NK-92 (cell line): ENCODE results near the gene ICE1.
"Not testable (repeated sequence)": the region's sequence is repeated elsewhere in the genome, so short reads cannot be mapped to it uniquely, and the experiment has no call there.

ENCODE experiments used
- DNase-seq: peaks from one replicate; lab custom pipeline; 2025; ENCODE audit not compliant: unreplicated experiment; lab: John Stamatoyannopoulos, UW

Gene ICE1

DNA sequence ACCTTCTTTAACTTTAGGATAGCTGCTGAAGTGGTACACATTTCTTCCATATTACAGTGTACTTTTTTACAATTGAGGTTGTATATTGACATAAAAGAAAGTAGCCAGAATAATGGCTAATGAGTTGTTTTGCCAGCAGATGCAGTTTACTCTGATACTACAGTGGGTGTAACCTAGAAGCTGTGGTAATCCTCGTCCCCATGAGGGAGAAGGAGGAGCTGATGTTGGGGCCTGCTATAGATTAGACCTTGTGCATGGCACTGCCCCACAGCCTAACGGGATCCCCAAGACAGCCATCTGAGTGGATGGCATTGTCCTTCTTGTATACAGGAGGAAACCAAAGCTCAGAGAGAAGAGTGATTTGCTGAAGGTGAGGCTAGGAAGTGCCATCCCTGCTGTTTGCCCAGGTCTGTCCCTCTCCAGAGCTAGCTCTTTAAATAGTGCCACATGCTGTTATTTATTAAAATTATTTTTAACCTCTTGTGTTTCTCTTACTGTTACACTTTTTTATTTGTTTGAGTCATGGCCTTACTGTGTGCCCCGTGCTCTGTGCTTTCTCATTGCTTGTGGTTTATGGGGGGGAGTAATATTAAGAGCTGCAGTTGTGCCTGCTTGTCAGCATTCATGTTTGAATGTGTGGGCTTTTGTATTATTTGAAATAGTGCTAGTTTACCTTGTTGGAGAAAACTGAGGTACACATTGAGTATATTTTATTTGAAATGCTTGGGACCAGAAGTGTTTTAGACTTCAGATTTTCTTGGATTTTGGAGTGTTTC is 65.3 kb downstream of the ICE1 start:
- DNase-seq, result no peak

DNA sequence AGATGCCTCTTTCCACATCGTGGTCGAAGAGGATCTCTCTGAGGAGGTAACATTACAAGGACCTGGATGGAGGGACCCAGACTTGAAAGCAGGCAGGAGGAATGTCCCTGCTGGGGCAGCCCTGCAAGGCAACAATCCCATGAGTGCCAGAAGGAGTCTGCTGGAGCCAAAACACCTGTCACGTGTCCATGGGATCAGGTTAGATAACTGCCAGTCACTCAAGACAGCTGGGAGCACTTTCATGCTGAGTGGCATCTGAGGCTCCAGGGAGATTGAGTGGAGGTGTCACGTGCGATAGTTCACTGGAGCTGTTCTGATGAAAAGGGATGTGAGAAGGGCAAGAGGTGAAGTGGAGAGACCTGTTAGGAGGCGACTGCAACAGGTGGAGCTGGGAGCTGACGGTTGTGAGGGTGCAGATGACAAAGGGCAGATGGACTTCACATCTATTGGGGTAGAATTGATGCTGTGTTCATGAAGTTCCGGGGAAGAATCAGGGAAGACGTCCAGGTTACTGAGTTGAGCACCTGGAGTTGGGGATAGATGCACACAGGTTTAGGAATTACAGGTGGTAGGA is 68.4 kb downstream of the ICE1 start:
- no peak for DNase-seq

DNA sequence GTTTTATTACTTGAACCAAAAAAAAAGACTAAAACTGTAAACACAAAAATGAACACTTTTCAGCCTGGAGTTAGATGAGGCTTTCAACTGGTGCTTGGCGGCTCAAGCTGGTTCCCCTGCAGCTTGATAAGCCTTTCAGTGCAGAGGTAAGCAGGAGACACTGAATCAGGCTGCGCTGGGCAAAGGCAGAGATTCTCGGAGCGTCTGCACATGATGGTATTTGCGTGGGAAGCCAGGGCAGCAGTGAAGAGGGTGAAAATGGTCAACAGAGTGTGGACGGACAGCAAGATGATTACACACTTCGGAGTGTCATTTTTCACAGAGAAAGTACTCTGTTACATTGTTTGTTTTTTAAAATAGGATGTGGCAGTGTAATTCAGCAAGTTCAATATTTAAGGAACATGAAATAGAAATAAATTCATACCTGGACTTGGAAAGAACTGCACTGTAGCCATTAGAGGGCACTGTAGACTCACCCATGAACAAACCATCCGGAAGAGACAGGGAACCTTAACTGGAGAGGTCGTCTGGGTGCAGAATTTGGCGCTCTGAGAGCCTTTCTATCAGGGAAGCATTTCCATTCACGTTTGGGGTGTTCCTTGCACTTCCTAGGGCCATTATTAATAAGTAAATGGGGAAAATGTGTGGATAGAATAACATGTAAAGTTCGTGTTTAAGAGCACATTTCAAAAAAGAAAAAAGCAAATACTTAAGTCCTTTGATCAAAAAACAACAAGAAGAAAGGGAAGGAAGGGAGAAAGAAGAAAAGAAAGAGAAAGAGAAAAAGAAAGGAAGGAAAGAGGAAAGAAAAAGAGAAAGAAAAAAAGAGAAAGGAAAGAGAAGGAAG is 69.8 kb downstream of the ICE1 start:
- no peak for DNase-seq

DNA sequence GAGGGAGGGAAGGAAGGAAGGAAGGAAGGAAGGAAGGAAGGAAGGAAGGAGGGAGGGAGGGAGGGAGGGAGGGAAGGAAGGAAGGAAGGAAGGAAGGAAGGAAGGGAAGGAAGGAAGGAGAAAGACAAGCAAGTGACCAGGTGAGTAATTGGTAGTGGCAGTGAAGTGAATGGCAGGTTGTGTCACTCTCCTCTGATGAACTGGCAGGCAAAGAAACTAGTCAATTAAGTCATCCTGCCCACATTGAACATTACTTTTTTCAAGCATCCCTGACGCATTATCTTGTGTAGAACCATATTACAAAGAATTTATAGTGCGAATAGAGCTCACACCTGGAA is 70.4 kb downstream of the ICE1 start:
- not testable (repeated sequence) for DNase-seq

DNA sequence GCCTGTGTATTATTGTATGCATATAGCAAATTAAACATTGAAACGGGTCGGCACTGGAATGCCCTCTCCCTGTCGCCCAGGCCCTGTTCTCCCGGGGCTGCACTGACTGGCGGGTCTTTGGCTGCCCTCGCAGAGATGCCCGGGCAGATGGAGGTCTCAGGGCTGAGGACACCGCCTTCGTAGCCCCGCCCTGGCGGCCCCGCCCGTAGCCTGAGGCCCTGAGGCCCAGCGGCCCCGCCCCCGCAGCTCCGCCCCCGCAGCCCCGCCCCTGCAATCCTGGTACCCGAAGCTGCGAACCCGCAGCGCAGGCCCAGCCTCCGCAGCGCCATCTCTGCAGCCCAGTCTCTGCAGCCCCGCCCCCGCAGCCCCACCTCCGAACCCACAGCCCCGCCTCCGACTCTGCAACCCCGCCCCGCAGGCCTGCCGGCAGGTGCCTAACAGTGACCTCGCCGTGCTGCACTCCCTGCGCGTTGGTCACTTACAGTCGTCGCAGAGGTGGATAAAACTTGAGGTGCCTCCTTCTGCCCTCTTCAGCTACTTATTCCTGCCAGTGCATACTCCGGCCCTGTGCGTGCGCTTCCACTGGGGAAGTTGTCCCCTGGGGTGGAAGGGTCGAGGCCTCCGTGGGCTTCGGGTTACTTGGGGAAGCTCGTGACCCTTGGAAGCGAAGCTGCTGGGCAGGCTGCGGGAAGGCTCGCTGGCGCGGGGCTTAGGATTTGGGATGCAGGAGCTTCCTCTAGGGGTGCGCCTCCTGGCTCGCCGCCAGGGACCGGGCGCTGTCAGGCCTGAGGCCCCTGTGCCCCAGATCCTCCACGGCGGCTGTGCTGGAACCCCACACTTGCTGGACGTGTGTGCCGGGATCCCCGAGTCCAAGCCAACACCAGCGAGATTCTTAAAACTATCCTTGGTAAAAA is 72.3 kb downstream of the ICE1 start:
- peak; percentile 10 for DNase-seq

DNA sequence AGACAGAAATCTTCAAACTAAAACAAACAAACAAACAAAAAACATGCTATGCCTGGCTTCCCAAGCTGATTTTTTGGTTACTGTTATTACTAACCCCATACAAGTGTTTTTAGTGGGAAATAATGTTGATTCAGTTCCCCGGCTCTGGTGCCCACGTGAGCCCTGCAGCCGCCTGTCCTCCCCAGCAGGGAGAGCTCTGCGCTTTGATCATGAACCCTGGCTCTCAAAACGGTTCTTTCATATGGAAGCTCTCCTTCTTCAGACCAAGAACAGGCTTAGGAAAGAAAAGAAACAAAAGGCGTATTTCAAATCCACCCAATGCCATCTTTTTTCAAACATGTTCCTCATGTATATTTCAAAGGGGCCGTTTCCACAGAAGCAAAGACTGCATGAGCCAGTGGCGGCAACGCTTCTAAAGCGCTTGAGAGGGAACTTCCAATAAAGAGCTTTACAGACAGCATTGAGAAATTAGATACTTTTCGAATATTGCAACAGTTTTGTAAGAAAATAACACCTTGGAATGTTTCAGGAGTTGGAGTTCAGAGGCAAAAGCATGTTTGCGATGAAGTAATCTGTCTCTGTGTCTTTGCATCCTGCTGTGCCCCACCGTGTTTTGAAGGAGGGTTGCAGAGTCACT is 74.8 kb downstream of the ICE1 start:
- no peak for DNase-seq

DNA sequence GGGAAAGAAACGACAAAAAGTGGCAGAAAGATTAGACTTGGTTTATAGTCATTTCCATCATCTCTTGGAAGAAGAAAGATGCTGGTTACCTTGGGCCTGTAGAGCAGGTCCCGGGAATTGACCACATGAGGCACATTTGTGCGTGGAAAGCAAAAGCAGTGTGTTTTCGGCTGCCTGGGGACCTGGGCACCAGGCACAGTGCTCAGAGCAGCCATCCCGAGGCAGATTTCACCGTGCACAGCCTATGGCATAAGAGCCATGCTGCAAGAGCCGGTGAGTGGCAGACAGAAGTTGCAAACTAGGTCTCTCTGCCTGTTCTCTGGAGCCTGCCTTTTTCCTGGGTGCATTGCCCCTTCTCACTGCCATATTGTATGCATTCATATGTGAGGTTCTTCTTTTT is 77.0 kb downstream of the ICE1 start:
- no peak for DNase-seq

DNA sequence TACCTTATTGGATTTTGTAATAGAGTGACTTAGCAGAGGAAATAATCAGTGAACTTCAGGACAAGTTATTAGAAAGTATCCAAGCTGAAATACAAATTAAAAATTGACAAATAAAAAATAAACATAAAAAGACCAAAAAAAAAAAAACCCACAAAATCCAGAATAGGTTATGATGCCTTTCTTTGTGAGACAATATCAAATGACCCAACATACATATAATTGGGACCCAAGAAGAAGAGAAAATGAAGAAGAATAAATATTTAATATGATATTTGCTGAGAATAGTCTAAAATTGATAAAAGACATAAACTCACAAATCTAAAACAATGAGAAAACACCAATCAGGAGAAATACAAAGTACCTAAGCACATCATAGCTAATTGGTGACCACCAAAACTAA is 81.8 kb downstream of the ICE1 start:
- no peak for DNase-seq

DNA sequence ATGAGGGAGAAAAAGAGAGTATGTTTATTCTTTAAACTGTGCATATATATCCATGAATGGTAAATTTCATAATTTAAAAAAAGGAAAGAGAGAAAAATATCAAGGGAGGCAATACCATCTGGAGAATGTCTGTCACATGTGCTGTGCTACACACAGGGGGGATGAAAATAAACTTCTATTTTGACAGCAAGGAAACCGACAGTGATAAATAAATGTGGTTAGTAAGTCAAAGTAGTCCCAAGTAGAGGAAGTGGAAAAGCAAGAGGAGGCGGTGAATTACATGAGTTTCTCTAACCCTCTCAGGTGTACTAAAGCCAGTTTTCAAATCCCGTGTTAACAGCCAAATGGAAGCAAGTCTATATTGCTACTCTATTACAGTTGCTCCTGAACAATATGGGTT is 83.3 kb downstream of the ICE1 start:
- DNase-seq, result no peak

DNA sequence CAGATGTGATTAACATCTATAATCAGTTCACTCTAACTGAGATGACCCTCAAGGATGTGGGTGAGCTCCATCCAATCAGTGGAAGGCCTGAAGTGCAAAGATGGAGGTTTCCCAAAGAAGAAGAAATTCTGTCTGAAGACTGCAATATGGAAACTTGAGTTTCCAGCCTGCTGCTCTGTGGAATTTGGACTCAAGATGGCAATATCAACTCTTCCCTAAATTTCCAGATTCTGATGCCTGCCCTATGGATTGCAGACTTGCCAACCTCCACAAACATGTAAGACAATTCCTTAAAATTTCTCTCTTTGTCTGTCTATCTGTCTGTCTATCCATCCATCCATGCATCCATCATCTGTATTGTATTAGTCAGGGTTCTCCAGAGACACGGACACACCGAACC is 85.9 kb downstream of the ICE1 start:
- DNase-seq, result no peak

DNA sequence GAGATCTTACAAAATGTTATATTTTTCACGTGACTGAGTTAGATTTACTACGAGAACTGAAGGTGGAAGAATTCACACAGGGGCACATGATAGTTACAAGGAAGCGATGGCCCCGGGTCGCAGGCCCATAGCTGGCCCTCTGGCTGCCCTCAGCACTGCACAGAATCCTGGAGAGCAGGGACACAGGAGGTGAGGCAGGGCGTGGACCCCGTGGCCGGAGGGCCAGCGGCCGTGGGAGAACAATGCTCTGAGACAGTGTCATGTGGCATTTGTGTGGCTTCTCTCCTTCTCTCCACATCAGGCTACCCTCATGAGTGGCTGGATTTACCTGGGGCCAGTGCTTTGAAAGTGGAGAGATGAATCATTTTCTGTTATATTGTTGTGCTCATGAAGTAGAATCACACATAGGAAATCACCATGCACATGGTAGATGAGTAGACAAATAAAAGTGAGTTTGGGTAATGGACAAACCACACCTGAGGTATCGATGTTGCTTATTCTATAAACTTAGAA is 89.5 kb downstream of the ICE1 start:
- DNase-seq, result no peak

DNA sequence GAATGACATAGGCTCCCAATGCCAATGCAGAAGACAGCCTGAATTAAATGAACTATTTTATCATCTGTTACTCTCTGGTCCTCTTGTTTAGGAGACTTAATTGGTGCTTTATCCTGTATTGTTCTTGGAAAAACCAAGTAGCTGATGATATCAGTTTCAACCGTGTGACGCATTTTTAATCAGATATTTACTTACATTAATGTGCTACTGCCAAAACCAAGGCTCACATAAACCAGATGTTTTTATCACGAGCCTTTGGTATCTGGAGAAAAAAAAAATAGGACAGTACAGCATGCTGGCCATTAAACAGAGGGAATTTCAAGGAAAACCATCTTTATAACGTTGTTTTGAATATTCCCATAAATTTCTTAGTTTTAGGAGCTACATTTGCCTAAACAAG is 90.1 kb downstream of the ICE1 start:
- no peak for DNase-seq

DNA sequence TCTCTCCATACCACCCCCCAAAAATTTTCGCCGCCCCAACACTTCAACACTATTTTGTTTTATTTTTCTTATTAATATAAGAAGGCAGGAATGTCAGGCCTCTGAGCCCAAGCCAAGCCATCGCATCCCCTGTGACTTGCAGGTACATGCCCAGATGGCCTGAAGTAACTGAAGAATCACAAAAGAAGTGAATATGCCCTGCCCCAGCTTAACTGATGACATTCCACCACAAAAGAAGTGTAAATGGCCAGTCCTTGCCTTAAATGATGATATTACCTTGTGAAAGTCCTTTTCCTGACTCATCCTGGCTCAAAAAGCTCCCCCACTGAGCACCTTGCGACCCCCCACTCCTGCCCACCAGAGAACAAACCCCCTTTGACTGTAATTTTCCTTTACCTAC is 98.1 kb downstream of the ICE1 start:
- not testable (repeated sequence) for DNase-seq

DNA sequence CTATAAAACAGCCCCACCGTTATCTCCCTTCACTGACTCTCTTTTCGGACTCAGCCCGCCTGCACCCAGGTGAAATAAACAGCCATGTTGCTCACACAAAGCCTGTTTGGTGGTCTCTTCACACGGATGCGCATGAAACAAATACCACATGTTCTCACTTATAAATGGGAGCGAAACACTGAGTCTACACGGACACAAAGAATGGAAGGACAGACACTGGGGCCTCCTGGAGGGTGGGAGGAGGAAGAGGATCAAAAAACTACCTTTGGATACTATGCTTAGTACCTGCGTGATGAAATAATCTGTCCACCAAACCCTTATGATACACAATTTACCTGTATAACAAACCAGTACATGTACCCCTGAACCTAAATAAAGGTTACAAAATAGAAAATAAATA is 98.6 kb downstream of the ICE1 start:
- no peak for DNase-seq

DNA sequence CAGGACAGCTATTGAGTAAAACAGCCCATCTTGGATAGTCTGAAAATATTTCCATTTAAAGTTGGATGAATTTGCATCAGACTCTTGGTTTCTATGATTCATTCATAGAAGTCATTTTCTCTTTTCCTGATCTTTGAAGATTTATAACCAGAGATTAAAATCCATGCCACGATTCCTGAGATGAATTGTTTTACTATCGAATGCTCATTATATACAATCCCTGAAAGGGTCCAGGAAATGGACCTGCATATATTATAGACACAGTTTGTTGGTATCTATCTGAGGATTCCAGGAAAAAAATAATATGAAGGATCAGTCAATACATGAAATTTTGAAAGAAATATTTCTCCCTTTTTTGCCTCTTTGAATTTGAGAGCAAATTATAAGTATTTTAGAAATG is 99.0 kb downstream of the ICE1 start:
- DNase-seq, result no peak

DNA sequence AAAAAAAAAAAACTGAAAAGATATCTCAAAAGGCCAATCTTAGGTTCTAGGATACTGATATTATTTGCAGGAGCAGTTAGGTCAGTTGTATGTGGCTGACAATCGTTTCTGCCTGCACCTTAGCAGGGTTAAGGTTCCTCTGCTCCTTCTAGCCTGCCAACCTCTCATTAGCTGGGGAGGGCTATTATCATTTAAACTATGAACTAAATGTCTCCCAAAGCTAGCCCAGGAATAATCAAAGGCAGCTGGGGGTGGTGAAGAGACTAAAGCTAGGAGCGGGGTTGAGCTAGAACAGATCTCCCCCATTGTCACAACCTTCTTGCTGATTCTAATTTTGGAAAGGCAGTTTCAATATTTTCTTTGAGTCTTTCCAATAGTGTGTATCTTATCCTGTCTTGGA is 99.9 kb downstream of the ICE1 start:
- DNase-seq, result no peak

DNA sequence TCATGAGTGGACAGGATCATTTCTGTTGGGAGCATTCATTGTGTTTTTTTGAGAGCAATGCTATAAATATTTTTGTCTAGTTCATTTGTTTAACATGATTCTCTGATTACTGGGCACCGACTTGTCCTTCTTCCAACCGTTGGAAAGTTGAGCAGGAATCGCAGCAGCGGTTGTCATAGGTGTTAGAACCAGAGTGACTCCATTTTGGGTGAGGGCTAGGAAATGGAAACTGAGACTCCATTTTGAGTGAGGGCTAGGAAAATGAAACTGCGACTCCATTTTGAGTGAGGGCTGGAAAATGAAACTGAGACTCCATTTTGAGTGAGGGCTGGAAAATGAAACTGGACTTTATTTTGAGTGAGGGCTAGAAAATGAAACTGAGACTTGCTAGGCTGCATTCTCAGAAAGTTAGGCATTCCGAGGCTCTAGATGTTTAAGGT is 100.6 kb downstream of the ICE1 start:
- DNase-seq, result no peak

DNA sequence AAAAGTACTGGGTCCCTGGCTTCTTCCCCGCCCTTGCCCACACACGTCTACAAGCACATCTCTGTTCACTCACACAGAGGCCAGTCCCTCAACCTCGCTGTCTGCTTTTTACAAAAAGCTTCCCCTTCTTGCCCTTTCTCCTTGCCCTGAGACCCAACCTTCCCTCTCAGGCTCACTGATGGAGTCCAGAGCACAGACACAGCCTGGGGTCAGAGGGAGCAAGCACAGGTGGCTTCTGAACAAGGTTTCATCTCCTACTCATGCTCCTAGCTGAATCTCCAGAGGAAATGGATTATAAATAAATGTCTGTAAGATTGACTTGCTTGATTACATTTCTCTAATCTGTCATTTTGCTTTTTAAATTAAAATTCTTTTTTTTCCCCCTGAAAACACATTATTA is 101.8 kb downstream of the ICE1 start:
- no peak for DNase-seq

DNA sequence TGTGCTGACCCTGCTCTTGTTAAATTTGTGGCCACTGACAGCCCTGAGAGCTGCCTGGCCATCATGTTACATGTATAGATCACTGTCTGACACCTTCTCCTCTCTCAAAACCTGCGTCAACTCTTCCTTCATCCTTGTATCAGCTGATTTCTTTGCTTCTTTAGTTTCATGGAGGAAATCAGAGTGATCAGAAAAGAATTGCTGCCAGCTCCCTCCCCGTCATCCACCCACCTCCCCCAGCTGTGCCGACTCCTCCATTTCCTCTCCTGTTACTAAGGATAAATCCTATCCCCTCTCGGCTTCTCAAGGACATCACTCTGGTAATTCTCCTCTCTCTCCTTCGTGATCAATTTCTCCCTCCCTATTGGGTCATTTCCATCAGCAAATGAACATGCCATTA is 108.9 kb downstream of the ICE1 start:
- no peak for DNase-seq

DNA sequence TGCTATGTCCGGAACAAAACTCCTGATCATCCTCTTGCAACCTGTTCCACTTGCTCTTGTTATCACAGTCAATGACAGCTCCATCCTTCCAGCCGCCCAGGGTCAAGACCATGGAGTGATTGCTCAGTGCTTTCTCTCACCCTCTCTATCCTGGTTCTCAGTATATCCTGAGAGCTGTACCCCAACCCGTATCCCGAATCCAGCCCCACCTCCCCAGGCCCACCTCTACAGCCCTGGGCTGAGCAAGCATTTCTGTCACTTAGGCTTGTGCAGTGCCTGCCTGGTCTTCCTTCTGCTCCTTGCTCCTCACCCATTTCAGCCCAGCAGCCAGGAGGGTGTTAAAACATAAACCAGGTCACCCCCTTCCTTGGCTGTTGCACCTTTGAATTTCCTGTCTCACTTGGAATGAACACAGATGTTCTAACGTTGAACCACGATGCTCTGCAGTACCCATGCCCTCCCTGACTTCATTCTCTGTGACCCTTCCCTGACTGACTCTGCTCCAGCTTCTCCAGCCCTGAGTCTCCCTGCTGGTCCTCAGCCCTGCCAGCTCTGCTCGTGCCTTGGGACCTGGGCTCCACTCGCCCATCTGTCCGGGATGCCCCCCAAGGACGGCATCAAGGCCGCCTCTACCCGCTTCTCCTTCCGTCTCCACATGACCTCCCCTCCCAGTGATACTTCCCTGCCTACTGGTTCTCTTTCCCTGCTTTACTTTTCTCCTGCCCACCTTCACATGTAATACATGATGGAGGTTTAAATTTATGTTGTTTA is 110.0 kb downstream of the ICE1 start:
- DNase-seq, result no peak
